CD4-positive, alpha-beta T cell treated with Interleukin-12 subunit alpha and Interleukin-12 subunit beta, for 1 hour (primary cell): ENCODE data around the gene CHN1.

Experiments
- DNase-seq: peaks from one replicate; pipeline ENCODE4 v3.0.0-alpha.2; 2020

Gene CHN1

GRCh38 chr2:175009917-175010621, 4.9 kb upstream of the CHN1 start:
- no peak for DNase-seq

- no peak for DNase-seq
These were observed 3.8 kb upstream of the CHN1 start for GRCh38 chr2:175008801-175009495.

- DNase-seq, result no peak
These were observed 2.8 kb upstream of the CHN1 start for GRCh38 chr2:175008009-175008408.

GRCh38 chr2:175007510-175007909, 2.3 kb upstream of the CHN1 start:
- DNase-seq, result no peak

- no peak for DNase-seq
These were observed 1.1 kb upstream of the CHN1 start for GRCh38 chr2:175006281-175006680.

- DNase-seq, result no peak
These were observed 618 bp upstream of the CHN1 start for GRCh38 chr2:175005733-175006264.

GRCh38 chr2:175004730-175004979, 526 bp downstream of the CHN1 start:
- DNase-seq, result no peak

- DNase-seq, result no peak
These were observed 1.1 kb downstream of the CHN1 start for GRCh38 chr2:175003875-175004729.

GRCh38 chr2:175002547-175003274, 2.5 kb downstream of the CHN1 start:
- DNase-seq, result no peak

- DNase-seq, result no peak
These were observed 3.6 kb downstream of the CHN1 start for GRCh38 chr2:175001566-175001965.

GRCh38 chr2:174997110-174997509, 8.1 kb downstream of the CHN1 start:
- no peak for DNase-seq

GRCh38 chr2:174996622-174997021, 8.6 kb downstream of the CHN1 start:
- no peak for DNase-seq

GRCh38 chr2:174994381-174994780, 10.8 kb downstream of the CHN1 start:
- no peak for DNase-seq

- DNase-seq, result no peak
These were observed 12.3 kb downstream of the CHN1 start for GRCh38 chr2:174992886-174993285.

- no peak for DNase-seq
These were observed 19.6 kb downstream of the CHN1 start for GRCh38 chr2:174985614-174986013.

- DNase-seq, result no peak
These were observed 20.6 kb downstream of the CHN1 start for GRCh38 chr2:174984561-174984960.

GRCh38 chr2:174981331-174981730, 23.9 kb downstream of the CHN1 start:
- no peak for DNase-seq

GRCh38 chr2:174979996-174980395, 25.2 kb downstream of the CHN1 start:
- no peak for DNase-seq

GRCh38 chr2:174977364-174977763, 27.8 kb downstream of the CHN1 start:
- DNase-seq, result no peak

- no peak for DNase-seq
These were observed 31.1 kb downstream of the CHN1 start for GRCh38 chr2:174974131-174974530.

GRCh38 chr2:174972924-174973323, 32.3 kb downstream of the CHN1 start:
- no peak for DNase-seq

GRCh38 chr2:174971868-174972781, 33.1 kb downstream of the CHN1 start:
- no peak for DNase-seq
